ENCODE data around the gene LYRM9.
"Not testable (repeated sequence)": the region's sequence is repeated elsewhere in the genome, so short reads cannot be mapped to it uniquely, and the experiment has no call there.

DNA sequence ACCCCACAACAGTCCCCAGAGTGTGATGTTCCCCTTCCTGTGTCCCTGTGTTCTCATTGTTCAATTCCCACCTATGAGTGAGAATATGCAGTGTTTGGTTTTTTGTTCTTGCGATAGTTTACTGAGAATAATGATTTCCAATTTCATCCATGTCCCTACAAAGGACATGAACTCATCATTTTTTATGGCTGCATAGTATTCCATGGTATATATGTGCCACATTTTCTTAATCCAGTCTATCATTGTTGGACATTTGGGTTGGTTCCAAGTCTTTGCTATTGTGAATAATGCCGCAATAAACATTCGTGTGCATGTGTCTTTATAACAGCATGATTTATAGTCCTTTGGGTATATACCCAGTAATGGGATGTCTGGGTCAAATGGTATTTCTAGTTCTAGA lies 19.1 kb upstream of the LYRM9 start:
- not testable (repeated sequence) for TF ChIP-seq YY1 (IDR thresholded peaks at IDR 0.05; ENCODE audit: insufficient read depth, insufficient read length); ZNF274 (IDR thresholded peaks at IDR 0.05; ENCODE audit: low read depth, low read length); SUZ12 (IDR thresholded peaks at IDR 0.05; ENCODE audit: extremely low read depth, insufficient read depth, insufficient read length)
